ENCODE results near the gene SLC12A7.
"Not testable (repeated sequence)": the region's sequence is repeated elsewhere in the genome, so short reads cannot be mapped to it uniquely, and the experiment has no call there.

The SLC12A7 gene

DNA sequence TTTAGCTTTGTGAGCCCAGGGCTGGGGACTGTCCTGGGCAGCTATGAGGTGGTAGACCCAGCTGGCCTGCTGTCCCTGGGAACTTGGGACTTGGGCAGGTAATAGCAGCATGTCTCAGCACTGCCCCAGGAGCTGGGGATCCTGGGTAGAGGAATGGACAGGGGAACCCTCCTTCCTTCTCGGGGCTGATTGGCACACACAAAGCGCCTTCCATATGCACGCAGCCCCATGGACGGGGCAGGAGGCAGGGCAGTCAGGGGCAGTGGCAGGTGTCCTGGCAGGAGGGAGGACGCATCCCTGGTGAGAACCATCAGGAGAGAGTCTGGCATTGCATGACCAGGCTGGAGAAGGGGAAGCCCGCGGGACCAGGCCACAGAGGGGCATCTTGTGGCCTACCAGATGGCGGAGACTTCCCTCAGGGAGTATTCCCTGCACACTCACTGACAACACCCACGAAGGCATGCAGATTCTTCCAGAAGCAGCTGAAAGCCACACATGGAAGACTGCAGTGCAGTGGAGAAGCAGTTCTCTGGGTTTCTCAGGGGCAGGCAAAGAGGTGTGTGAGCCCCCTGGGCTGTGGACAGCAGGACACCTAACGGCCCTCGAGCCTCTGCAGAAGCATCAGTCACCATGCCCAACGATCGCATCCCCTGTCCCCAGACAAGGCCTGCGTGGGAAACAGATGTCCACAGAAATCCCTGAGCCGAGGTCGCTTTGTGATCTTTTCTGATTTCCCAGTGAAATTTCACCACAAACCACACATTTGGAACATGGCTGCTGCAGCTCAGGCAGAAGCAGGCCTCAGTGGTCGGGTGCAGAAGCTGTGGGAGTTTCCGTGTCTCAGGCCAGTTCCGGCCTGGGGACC lies 110.2 kb downstream of the SLC12A7 start:
- DNase-seq: peak; percentile 3

GRCh38 chr5:1000831-1001230 lies 111.0 kb downstream of the SLC12A7 start:
- DNase-seq: not testable (repeated sequence)
